Osteoblast (primary cell): Measurements from ENCODE around the gene GAS2L3. TPM values are rescaled to one million over a fixed set of nuclear protein-coding genes. Genes with fewer than 3 reads are reported as not detected.

Experiments used
- DNase-seq: peaks from one replicate; pipeline ENCODE4 v3.0.0; 2011; ENCODE audit warnings: low spot score, mixed read lengths; ENCODE audit not compliant: insufficient read length; ENCODE audit errors: missing footprints
- H2AFZ ChIP-seq: 2 replicates; pipeline ENCODE4 v1.6.0; 2011; ENCODE audit warnings: mild to moderate bottlenecking, low read length
- H3K27ac ChIP-seq: 2 replicates; pipeline ENCODE4 v1.5.1; 2011; ENCODE audit warnings: mild to moderate bottlenecking, low read depth, low read length, moderate library complexity
- H3K27me3 ChIP-seq: 2 replicates; pipeline ENCODE4 v1.6.0; 2012; ENCODE audit warnings: mild to moderate bottlenecking, control low read depth, inconsistent platforms, low read length, moderate library complexity; ENCODE audit not compliant: insufficient read depth
- H3K36me3 ChIP-seq: 2 replicates; pipeline ENCODE4 v1.5.1; 2011; ENCODE audit warnings: mild to moderate bottlenecking, low read length, control low read depth, moderate library complexity; ENCODE audit not compliant: insufficient read depth
- H3K4me1 ChIP-seq: 2 replicates; pipeline ENCODE4 v1.5.1; 2011; ENCODE audit warnings: mild to moderate bottlenecking, low read length, control low read depth, moderate library complexity; ENCODE audit not compliant: insufficient read depth
- H3K4me2 ChIP-seq: 2 replicates; pipeline ENCODE4 v1.6.0; 2011; ENCODE audit warnings: mild to moderate bottlenecking, low read length; ENCODE audit not compliant: insufficient read depth
- H3K4me3 ChIP-seq: fragments of 200-600 bp; sonication (generic); 3 replicates; pipeline ENCODE4 v1.5.1; 2012; ENCODE audit warnings: mild to moderate bottlenecking, low read length, inconsistent platforms; ENCODE audit not compliant: insufficient read depth
- H3K79me2 ChIP-seq: 2 replicates; pipeline ENCODE4 v1.6.0; 2012; ENCODE audit warnings: mild to moderate bottlenecking, low read length, control low read depth, inconsistent platforms; ENCODE audit not compliant: insufficient read depth
- H3K9me3 ChIP-seq: 2 replicates; pipeline ENCODE4 v1.5.1; 2011; ENCODE audit warnings: low read depth, low read length, control low read depth
- H4K20me1 ChIP-seq: 2 replicates; pipeline ENCODE4 v1.6.0; 2012; ENCODE audit warnings: mild to moderate bottlenecking, low read length, control low read depth; ENCODE audit not compliant: insufficient read depth
- CTCF ChIP-seq: IDR thresholded peaks from 2 replicates; pipeline ENCODE4 v1.5.1; 2011; ENCODE audit warnings: mild to moderate bottlenecking, low read depth, low read length, moderate library complexity; ENCODE audit errors: extremely low read depth
- total RNA-seq: library from RNA; depleted of rRNA; stranded (reverse); fragments of >200 nt; gene quantifications from 2 replicates; pipeline ENCODE4 v1.2.3, GENCODE V29; 2012

The GAS2L3 gene
- total RNA-seq, 1 donor, result 29.3 TPM

- H3K79me2 ChIP-seq, result no peaks in the 10 kb centered on the region
- no peak for TF ChIP-seq CTCF
- H3K36me3 ChIP-seq, result no peaks in the 10 kb centered on the region
- H3K4me3 ChIP-seq, result no peak overlapping the region
- no peak for DNase-seq
- no peak overlapping the region for H3K4me2 ChIP-seq
- no peaks in the 10 kb centered on the region for H3K4me1 ChIP-seq
- no peak overlapping the region for H2AFZ ChIP-seq
- H3K9me3 ChIP-seq, result no peaks in the 10 kb centered on the region
- H3K27me3 ChIP-seq, result no peaks in the 10 kb centered on the region
- H4K20me1 ChIP-seq, result no peaks in the 10 kb centered on the region
- H3K27ac ChIP-seq, result no peak overlapping the region
These were observed 79.0 kb downstream of the GAS2L3 start for GRCh38 chr12:100652488-100652887.

- Histone ChIP-seq H3K27ac (no peak overlapping the region), H3K9me3 (no peaks in the 10 kb centered on the region), H3K4me3 (no peak overlapping the region), H3K4me1 (peaks cover 3% of the 10 kb centered on the region), H4K20me1 (no peaks in the 10 kb centered on the region), H3K79me2 (no peaks in the 10 kb centered on the region), H3K4me2 (no peak overlapping the region), H3K36me3 (no peaks in the 10 kb centered on the region), H2AFZ (no peak overlapping the region), H3K27me3 (peaks cover 15% of the 10 kb centered on the region)
- no peak for TF ChIP-seq CTCF
- DNase-seq, result no peak
These were observed 82.7 kb downstream of the GAS2L3 start for GRCh38 chr12:100656141-100656540.

GRCh38 chr12:100656856-100657255 lies 83.4 kb downstream of the GAS2L3 start:
- TF ChIP-seq CTCF, result no peak
- Histone ChIP-seq H3K27ac (no peak overlapping the region), H3K4me1 (peaks cover 10% of the 10 kb centered on the region), H3K9me3 (no peaks in the 10 kb centered on the region), H3K79me2 (no peaks in the 10 kb centered on the region), H4K20me1 (no peaks in the 10 kb centered on the region), H3K27me3 (peaks cover 15% of the 10 kb centered on the region), H3K36me3 (no peaks in the 10 kb centered on the region), H3K4me2 (no peak overlapping the region), H2AFZ (no peak overlapping the region), H3K4me3 (no peak overlapping the region)
- no peak for DNase-seq

GRCh38 chr12:100661300-100661951 lies 87.9 kb downstream of the GAS2L3 start:
- Histone ChIP-seq H3K27ac (no peak overlapping the region), H3K4me1 (peaks cover 10% of the 10 kb centered on the region), H3K4me2 (peak overlapping the region; percentile 9), H3K9me3 (no peaks in the 10 kb centered on the region), H3K36me3 (no peaks in the 10 kb centered on the region), H3K79me2 (no peaks in the 10 kb centered on the region), H4K20me1 (no peaks in the 10 kb centered on the region), H3K27me3 (peaks cover 28% of the 10 kb centered on the region), H2AFZ (no peak overlapping the region), H3K4me3 (no peak overlapping the region)
- TF ChIP-seq CTCF, result no peak
- DNase-seq, result peak; percentile 39
